MM.1S (cell line): ENCODE results near the gene GZMH.
"Not testable (repeated sequence)": the region's sequence is repeated elsewhere in the genome, so short reads cannot be mapped to it uniquely, and the experiment has no call there.

Experiments used
- DNase-seq: peaks from one replicate; pipeline ENCODE4 v3.0.0-alpha.2; 2015
- H2AFZ ChIP-seq: fragments of 300-600 bp; sonication (generic); 2 replicates; pipeline ENCODE4 v1.6.0; 2016; ENCODE audit warnings: antibody characterized with exemption, low read length
- H3F3A ChIP-seq: fragments of 300-600 bp; sonication (generic); 2 replicates; pipeline ENCODE4 v1.6.1; 2016; ENCODE audit warnings: mild to moderate bottlenecking, antibody characterized with exemption, low read length, moderate library complexity, mixed read lengths; ENCODE audit not compliant: insufficient read depth
- H3K27ac ChIP-seq: fragments of 300-600 bp; sonication (generic); 2 replicates; pipeline ENCODE4 v1.5.1; 2016; ENCODE audit warnings: mild to moderate bottlenecking, low read length
- H3K27me3 ChIP-seq: fragments of 300-600 bp; sonication (generic); replicated peaks from 2 replicates; pipeline ENCODE4 v1.6.0; 2016; ENCODE audit warnings: low read length; ENCODE audit not compliant: insufficient read depth
- H3K36me3 ChIP-seq: fragments of 300-600 bp; sonication (generic); replicated peaks from 2 replicates; pipeline ENCODE4 v1.6.1; 2016; ENCODE audit warnings: mild to moderate bottlenecking, low read length, mixed read lengths; ENCODE audit not compliant: insufficient read depth
- H3K4me1 ChIP-seq: fragments of 300-600 bp; sonication (generic); 2 replicates; pipeline ENCODE4 v1.6.1; 2016; ENCODE audit warnings: low read length, mixed read lengths
- H3K4me2 ChIP-seq: fragments of 300-600 bp; sonication (generic); 2 replicates; pipeline ENCODE4 v1.6.0; 2016; ENCODE audit warnings: low read depth, low read length
- H3K4me3 ChIP-seq: fragments of 300-600 bp; sonication (generic); 2 replicates; pipeline ENCODE4 v1.5.1; 2016; ENCODE audit warnings: low read length, mixed read lengths
- H3K79me2 ChIP-seq: fragments of 300-600 bp; sonication (generic); 2 replicates; pipeline ENCODE4 v1.6.1; 2016; ENCODE audit warnings: mixed run types, low read length, mixed read lengths
- H3K9ac ChIP-seq: fragments of 300-600 bp; sonication (generic); 2 replicates; pipeline ENCODE4 v1.6.1; 2016; ENCODE audit warnings: low read length, mixed read lengths
- H3K9me2 ChIP-seq: fragments of 300-600 bp; sonication (generic); replicated peaks from 2 replicates; pipeline ENCODE4 v1.6.1; 2016; ENCODE audit warnings: mild to moderate bottlenecking, low read length, mixed read lengths; ENCODE audit not compliant: insufficient read depth
- H3K9me3 ChIP-seq: fragments of 300-600 bp; sonication (generic); replicated peaks from 2 replicates; pipeline ENCODE4 v1.6.1; 2016; ENCODE audit warnings: mild to moderate bottlenecking, low read length, mixed read lengths; ENCODE audit not compliant: insufficient read depth
- H4K20me1 ChIP-seq: fragments of 300-600 bp; sonication (generic); 2 replicates; pipeline ENCODE4 v1.6.1; 2016; ENCODE audit warnings: mild to moderate bottlenecking, low read length, moderate library complexity, mixed read lengths; ENCODE audit not compliant: insufficient read depth
- EZH2 ChIP-seq: fragments of 300-600 bp; sonication (generic); optimal IDR thresholded peaks from 2 replicates; pipeline ENCODE3; 2017; ENCODE audit warnings: low read depth, mild to moderate bottlenecking, antibody characterized with exemption, low read length, mixed read lengths
- EZH2phosphoT487 ChIP-seq: fragments of 300-600 bp; sonication (generic); IDR thresholded peaks from 2 replicates; pipeline ENCODE4 v1.6.1; 2018; ENCODE audit warnings: antibody characterized with exemption, low read length
- TF ChIP-seq, protein P1 (sequence below): fragments of 300-600 bp; sonication (generic); IDR thresholded peaks from 2 replicates; pipeline ENCODE4 v1.5.1; 2016; ENCODE audit warnings: antibody characterized with exemption, low read length, mixed read lengths

GZMH gene

DNA sequence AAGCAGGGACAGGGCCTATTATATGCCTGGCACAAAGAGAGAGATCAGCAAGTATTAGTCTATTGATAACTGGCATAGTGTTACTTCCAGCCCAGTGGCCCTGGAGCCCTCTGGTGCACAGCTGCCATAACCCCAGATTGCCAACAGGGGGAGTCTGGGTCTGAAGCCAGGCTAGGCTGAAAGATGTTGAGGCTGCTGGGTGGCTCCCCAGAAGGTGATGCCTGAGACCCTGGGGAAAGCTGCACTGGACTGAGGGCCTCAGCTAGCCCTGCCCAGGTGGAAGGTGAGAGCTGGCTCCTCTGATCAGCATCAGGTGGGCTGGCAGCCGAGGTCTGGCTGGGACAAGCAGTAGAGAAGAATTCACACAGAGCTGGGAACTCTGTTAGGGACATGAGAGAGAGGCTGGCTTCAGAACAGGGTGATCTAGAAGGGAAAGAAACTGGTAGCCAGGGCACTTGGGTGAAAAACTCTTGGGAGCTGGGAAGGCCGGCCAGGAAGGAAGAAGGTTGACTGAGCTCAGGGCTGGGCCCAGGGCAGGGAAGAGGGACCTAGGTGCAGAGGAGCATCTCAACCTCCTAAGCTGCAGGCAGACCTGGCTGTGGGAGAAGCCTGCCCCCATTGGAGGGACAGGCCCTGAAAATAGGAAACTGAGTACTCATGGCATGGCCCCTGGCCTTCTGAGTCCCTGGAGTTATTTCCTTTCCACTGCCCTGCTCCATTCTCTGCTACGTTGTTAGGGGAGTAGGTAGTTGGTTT lies 3.9 kb downstream of the GZMH start:
- no peak overlapping the region for H2AFZ ChIP-seq
- H3K27me3 ChIP-seq: no peaks in the 10 kb centered on the region
- no peaks in the 10 kb centered on the region for H3K36me3 ChIP-seq
- H3K4me3 ChIP-seq: no peak overlapping the region
- H3K4me1 ChIP-seq: peaks cover 38% of the 10 kb centered on the region
- no peaks in the 10 kb centered on the region for H4K20me1 ChIP-seq
- TF ChIP-seq, protein P1, sequence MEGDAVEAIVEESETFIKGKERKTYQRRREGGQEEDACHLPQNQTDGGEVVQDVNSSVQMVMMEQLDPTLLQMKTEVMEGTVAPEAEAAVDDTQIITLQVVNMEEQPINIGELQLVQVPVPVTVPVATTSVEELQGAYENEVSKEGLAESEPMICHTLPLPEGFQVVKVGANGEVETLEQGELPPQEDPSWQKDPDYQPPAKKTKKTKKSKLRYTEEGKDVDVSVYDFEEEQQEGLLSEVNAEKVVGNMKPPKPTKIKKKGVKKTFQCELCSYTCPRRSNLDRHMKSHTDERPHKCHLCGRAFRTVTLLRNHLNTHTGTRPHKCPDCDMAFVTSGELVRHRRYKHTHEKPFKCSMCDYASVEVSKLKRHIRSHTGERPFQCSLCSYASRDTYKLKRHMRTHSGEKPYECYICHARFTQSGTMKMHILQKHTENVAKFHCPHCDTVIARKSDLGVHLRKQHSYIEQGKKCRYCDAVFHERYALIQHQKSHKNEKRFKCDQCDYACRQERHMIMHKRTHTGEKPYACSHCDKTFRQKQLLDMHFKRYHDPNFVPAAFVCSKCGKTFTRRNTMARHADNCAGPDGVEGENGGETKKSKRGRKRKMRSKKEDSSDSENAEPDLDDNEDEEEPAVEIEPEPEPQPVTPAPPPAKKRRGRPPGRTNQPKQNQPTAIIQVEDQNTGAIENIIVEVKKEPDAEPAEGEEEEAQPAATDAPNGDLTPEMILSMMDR: peak; percentile 72
- no peak for TF ChIP-seq EZH2
- no peak for TF ChIP-seq EZH2phosphoT487
- no peak overlapping the region for H3K27ac ChIP-seq
- H3K9ac ChIP-seq: no peak overlapping the region
- no peaks in the 10 kb centered on the region for H3K79me2 ChIP-seq
- H3F3A ChIP-seq: no peaks in the 10 kb centered on the region
- DNase-seq: peak; percentile 41
- H3K9me3 ChIP-seq: no peaks in the 10 kb centered on the region
- H3K9me2 ChIP-seq: no peaks in the 10 kb centered on the region
- no peak overlapping the region for H3K4me2 ChIP-seq

DNA sequence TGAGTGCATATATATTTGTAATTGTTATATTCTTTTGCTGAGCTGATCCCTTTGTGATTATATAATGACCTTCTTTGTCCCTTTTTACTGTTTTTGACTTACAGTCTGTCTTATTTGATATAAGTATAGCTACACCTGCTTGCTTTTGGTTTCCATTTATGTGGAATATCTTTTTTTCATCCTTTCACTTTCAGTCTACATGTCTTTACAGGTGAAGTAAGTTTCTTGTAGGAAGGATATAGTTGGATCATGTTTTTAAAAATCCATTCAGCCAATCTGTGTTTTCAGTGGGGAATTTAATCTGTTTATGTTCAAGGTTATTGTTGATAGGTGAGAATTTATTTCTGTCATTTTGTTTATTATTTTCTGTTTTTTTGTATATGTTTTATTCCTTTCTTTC lies 12.1 kb downstream of the GZMH start:
- DNase-seq: peak; percentile 40
- Histone ChIP-seq H2AFZ (no peak overlapping the region), H3K4me3 (no peak overlapping the region), H3K79me2 (no peaks in the 10 kb centered on the region), H3K9me2 (no peaks in the 10 kb centered on the region), H3K27me3 (no peaks in the 10 kb centered on the region), H3K36me3 (no peaks in the 10 kb centered on the region), H3F3A (no peaks in the 10 kb centered on the region), H3K9ac (no peak overlapping the region), H3K4me2 (peak overlapping the region; percentile 9; the same call in 1 of the 2 replicates), H3K9me3 (no peaks in the 10 kb centered on the region), H3K27ac (no peak overlapping the region), H4K20me1 (no peaks in the 10 kb centered on the region), H3K4me1 (0 out of 2 replicates have a peak, but pooled peaks cover 3% of the 10 kb centered on the region)
- TF ChIP-seq, protein P1: no peak
- TF ChIP-seq EZH2phosphoT487: no peak
- no peak for TF ChIP-seq EZH2

DNA sequence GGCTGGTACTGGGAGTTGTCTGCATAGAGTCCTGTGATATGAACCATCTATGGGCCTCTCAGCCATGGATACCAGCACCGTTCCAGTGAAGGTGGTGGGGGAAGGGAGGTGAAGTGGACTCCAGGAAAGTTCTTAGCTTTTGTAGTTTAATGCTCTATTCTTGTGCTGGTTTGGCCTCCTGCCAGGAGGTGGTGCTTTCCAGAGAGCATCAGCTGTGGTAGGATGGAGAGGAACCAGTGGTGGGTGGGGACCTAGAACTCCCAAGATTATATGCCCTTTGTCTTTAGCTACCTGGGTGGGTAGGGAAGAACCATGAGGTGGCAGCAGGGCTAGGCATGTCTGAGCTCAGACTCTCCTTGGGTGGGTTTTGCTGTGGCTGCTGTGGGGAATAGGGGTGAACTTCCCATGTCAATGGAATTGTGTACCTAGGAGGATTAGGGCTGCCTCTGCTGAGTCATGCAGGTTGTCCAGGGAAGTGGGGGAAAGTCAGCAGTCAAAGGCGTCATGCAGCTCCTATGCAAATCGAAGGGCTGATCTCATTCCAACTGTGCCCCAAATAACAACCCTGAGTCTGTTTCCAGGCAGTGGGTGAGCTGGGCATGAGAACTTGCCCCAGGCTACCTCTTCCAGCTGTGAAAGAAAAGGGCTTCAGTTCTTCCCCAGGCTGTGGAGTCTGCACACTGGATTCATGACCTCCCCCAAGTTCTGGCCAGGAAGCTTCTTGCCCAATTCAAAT lies 14.2 kb downstream of the GZMH start:
- Histone ChIP-seq H3K9ac (no peak overlapping the region), H3K36me3 (no peaks in the 10 kb centered on the region), H3K27me3 (no peaks in the 10 kb centered on the region), H3F3A (no peaks in the 10 kb centered on the region), H3K4me2 (no peak overlapping the region), H3K9me2 (no peaks in the 10 kb centered on the region), H3K4me1 (0 out of 2 replicates have a peak, but pooled peaks cover 3% of the 10 kb centered on the region), H4K20me1 (no peaks in the 10 kb centered on the region), H2AFZ (no peak overlapping the region), H3K27ac (no peak overlapping the region), H3K4me3 (no peak overlapping the region), H3K79me2 (no peaks in the 10 kb centered on the region), H3K9me3 (no peaks in the 10 kb centered on the region)
- no peak for DNase-seq
- TF ChIP-seq EZH2phosphoT487 (no peak), EZH2 (no peak)
- TF ChIP-seq, protein P1: no peak

DNA sequence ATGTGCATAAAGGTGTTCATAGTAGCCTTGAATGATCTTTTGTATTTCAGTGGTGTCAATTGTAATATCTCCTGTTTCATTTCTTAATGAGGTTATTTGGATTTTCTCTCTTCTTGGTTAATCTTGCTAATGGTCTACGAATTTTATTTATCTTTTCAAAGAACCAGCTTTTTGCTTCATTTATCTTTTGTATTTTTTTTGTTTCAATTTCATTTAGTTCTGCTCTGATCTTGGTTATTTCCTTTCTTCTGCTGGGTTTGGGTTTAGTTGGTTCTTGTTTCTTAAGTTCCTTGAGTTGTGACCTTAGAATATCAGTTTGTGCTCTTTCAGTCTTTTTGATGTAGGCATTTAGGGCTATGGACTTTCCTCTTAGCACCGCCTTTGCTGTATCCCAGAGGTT lies 18.5 kb downstream of the GZMH start:
- H3K9me3 ChIP-seq, H3K36me3 ChIP-seq, H3K27me3 ChIP-seq, H3K4me2 ChIP-seq, H4K20me1 ChIP-seq, H3K4me1 ChIP-seq, H2AFZ ChIP-seq, H3K9me2 ChIP-seq, H3K9ac ChIP-seq, H3K27ac ChIP-seq, H3K4me3 ChIP-seq, H3F3A ChIP-seq, DNase-seq, H3K79me2 ChIP-seq: not testable (repeated sequence)

DNA sequence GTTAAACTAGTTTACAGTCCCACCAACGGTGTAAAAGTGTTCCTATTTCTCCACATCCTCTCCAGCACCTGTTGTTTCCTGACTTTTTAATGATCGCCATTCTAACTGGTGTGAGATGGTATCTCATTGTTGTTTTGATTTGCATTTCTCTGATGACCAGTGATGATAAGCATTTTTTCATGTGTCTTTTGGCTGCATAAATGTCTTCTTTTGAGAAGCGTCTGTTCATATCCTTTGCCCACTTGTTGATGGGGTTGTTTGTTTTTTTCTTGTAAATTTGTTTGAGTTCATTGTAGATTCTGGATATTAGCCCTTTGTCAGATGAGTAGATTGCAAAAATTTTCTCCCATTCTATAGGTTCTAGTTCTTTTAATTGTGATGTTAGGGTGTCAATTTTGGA lies 25.1 kb downstream of the GZMH start:
- not testable (repeated sequence) for H3K79me2 ChIP-seq, H3F3A ChIP-seq, DNase-seq, H3K9ac ChIP-seq, H4K20me1 ChIP-seq, H3K4me3 ChIP-seq, H3K9me2 ChIP-seq, H2AFZ ChIP-seq, H3K36me3 ChIP-seq, H3K4me2 ChIP-seq, H3K27ac ChIP-seq, H3K4me1 ChIP-seq, H3K9me3 ChIP-seq, H3K27me3 ChIP-seq
